GM06990 (cell line): ENCODE measurements around the gene DQX1.

Experiments used
- DNase-seq: peaks from one replicate; pipeline ENCODE4 v3.0.0-alpha.2; 2011; ENCODE audit not compliant: insufficient read length; ENCODE audit errors: extremely low read depth
- H3K27me3 ChIP-seq: replicated peaks from 2 replicates; pipeline ENCODE4 v1.6.0; 2011; ENCODE audit warnings: low read length; ENCODE audit not compliant: control insufficient read depth, insufficient read depth
- H3K36me3 ChIP-seq: 2 replicates; pipeline ENCODE4 v1.5.1; 2011; ENCODE audit warnings: low read length; ENCODE audit not compliant: control insufficient read depth, insufficient read depth
- H3K4me3 ChIP-seq: replicated peaks from 2 replicates; pipeline ENCODE4 v1.5.1; 2011; ENCODE audit warnings: low read depth, mild to moderate bottlenecking, control low read depth, low read length
- TF ChIP-seq, protein P1 (sequence below): IDR thresholded peaks from 2 replicates; pipeline ENCODE4 v1.5.1; 2011; ENCODE audit warnings: low read length, control low read depth, mild to moderate bottlenecking, inconsistent platforms; ENCODE audit not compliant: insufficient read depth, poor library complexity, severe bottlenecking

Gene DQX1

DNA sequence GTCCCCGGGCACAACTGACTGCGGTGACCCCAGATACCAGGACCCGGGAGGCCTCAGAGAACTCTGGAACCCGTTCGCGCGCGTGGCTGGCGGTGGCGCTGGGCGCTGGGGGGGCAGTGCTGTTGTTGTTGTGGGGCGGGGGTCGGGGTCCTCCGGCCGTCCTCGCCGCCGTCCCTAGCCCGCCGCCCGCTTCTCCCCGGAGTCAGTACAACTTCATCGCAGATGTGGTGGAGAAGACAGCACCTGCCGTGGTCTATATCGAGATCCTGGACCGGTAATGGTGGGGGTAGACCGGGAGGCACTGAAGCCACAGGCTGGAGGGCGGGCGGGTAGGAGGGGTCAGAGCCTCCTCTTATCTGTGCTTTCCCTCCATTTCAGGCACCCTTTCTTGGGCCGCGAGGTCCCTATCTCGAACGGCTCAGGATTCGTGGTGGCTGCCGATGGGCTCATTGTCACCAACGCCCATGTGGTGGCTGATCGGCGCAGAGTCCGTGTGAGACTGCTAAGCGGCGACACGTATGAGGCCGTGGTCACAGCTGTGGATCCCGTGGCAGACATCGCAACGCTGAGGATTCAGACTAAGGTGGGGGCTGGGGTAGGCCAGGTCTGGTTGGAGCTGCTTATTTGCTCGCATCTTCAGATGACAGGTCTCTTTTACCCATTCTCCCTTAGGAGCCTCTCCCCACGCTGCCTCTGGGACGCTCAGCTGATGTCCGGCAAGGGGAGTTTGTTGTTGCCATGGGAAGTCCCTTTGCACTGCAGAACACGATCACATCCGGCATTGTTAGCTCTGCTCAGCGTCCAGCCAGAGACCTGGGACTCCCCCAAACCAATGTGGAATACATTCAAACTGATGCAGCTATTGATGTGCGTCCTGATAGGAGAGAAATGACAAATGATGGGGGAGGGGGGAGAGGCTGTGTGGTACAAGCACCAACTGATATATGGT, 4.5 kb upstream of the DQX1 start:
- TF ChIP-seq, protein P1, sequence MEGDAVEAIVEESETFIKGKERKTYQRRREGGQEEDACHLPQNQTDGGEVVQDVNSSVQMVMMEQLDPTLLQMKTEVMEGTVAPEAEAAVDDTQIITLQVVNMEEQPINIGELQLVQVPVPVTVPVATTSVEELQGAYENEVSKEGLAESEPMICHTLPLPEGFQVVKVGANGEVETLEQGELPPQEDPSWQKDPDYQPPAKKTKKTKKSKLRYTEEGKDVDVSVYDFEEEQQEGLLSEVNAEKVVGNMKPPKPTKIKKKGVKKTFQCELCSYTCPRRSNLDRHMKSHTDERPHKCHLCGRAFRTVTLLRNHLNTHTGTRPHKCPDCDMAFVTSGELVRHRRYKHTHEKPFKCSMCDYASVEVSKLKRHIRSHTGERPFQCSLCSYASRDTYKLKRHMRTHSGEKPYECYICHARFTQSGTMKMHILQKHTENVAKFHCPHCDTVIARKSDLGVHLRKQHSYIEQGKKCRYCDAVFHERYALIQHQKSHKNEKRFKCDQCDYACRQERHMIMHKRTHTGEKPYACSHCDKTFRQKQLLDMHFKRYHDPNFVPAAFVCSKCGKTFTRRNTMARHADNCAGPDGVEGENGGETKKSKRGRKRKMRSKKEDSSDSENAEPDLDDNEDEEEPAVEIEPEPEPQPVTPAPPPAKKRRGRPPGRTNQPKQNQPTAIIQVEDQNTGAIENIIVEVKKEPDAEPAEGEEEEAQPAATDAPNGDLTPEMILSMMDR = no peak
- peak; percentile 77 for DNase-seq
- Histone ChIP-seq H3K36me3 (peaks cover 34% of the 10 kb centered on the region), H3K4me3 (peak overlapping the region; percentile 97), H3K27me3 (no peaks in the 10 kb centered on the region)

DNA sequence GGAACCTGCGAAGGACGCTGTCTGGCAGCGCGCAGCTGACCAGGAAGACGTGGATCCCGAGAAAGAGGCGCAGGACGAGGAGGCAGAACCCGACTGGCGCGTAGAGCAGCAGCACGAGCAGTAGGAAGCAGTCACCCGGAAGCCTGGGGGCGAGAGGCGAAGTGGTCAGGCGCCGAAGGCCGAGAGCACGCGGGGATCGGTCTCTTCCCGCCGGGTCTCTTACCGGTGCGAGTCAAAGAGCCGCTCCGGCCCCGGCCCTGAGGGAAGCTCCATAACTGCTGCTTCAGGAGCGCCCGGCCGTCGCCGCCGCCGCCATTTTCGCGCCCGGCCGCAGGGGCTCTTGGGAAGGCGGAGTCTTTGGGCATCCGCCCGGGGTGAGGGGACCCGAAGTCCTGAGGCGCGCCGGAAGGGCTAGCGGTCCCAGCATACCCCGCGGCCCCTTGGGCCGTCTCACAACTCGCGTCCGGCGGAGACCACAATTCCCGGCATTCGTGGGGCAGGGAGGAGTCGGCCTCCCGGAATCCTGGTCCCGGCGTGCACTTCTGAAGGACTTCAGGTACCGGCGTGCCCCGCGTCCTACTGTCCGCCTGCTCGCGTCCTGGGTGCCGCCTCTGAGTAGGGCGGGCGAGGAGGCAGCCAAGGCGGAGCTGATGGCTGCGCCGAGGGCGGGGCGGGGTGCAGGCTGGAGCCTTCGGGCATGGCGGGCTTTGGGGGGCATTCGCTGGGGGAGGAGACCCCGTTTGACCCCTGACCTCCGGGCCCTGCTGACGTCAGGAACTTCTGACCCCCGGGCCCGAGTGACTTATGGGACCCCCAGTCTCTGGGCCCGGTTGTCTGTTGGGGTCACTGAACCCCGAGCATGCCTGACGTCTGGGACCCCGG, 3.6 kb upstream of the DQX1 start, which contains the start of the genes AUP1 and HTRA2:
TSS of gene AUP1 (minus strand) at position 350 of the 882 bp plus-strand sequence. CDS start at position 273, 77 bp downstream.
TSS of gene HTRA2 (plus strand) at position 577 of the 882 bp plus-strand sequence. CDS start at position 651, 74 bp downstream.
- TF ChIP-seq, protein P1 = no peak
- Histone ChIP-seq H3K27me3 (no peaks in the 10 kb centered on the region), H3K4me3 (peak within 1 kb of the TSS; percentile 97), H3K36me3 (peaks cover 32% of the 10 kb centered on the region)
- peak; percentile 99 for DNase-seq

DNA sequence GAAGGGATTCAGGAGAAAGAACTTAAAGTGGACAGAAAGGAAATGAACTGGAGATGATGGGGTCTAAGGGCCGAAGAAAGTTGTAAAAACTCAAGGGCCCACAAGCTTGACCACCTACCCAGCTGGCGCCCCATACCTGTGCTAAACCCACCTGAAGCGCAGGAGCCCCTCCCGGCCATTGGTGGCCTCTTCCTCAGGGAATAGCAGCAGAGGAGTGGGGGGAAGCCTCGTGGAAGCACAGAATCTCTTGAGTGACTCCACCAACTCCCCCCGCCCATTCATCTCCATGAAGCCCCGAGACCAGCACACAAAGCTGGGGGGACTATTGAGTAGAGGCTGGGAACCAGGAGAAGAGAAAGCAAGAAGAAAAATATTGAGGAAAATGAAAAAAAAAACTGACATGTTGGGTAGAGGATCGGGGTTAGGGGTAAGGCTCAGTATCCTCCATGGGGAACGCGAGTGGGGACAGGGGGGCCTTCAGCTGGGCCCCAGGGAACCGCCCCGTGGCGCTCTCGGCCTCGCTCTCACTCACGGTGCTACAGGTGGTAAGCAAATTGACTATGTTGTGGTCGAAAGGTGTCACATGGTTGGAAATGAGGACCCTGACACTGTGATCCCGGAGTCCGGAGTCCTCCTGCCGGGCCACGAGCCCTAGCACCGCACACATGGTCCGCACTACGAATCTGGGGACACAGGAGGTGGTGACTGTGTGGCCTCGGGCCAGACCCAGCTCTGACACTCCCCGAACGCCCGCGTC, 2.7 kb upstream of the DQX1 start:
- H3K4me3 ChIP-seq = peak overlapping the region; percentile 97
- no peaks in the 10 kb centered on the region for H3K27me3 ChIP-seq
- peaks cover 25% of the 10 kb centered on the region for H3K36me3 ChIP-seq
- no peak for DNase-seq
- TF ChIP-seq, protein P1 = no peak

DNA sequence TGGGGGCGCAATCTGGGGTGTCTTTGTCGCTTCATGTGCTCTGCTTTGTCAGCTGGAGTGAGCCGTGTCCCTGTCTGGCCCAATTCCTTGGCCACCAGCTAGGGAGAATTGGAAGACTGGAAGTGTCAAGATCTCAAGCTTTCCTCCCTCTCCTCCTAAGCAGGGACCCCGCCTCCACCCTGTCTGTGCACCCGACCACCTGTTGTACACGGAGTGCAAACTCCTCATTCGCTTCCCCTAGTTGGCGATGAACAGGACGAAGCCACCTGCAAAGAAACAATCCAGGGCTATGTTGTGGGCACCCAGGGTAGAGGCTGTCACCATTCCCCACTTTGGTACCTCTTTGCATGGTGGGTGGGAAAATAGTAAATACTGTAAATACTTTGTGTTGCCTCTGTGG, 1.7 kb upstream of the DQX1 start:
- DNase-seq = no peak
- TF ChIP-seq, protein P1 = no peak
- no peaks in the 10 kb centered on the region for H3K27me3 ChIP-seq
- H3K4me3 ChIP-seq = no peak overlapping the region; the same call in 1 of the 2 replicates
- peaks cover 21% of the 10 kb centered on the region for H3K36me3 ChIP-seq

DNA sequence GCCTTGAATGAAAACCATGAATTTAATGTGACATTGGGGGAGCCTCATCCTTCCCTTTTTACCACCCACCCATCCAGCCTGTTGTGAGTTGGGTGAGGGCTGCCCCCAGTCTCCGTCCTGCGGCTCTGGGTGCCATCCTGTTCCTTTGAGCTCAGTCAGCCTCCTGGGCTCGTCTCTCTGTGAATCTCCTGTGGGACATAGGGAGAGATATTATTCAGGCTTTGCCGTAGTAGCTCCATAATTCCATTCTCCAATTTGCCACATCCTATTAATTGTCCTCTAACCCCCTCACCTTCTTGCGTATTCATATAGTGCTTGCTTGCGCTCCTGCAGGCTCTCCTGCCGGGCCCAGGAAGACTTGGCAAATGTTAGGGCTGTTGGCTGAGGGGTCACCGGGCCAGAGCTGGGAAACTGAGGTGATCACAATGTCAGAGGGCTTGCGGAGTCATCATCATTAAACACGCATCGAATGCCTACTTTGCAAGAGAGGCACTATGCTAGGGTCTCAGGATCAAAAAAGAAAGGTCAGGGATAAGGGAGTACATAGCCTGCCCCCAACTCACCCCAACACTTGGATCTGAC, 709 bp upstream of the DQX1 start:
- Histone ChIP-seq H3K36me3 (peaks cover 18% of the 10 kb centered on the region), H3K4me3 (no peak overlapping the region), H3K27me3 (no peaks in the 10 kb centered on the region)
- DNase-seq = no peak
- TF ChIP-seq, protein P1 = no peak
